ENCODE measurements around the gene RTEL1. TPM values are rescaled to one million over a fixed set of nuclear protein-coding genes. Genes with fewer than 3 reads are reported as not detected.
"Not testable (repeated sequence)": the region's sequence is repeated elsewhere in the genome, so short reads cannot be mapped to it uniquely, and the experiment has no call there.

The RTEL1 gene
- polyA plus RNA-seq (ENCODE audit: insufficient read depth in 1 of 5, insufficient read length in 5 of 5, low replicate concordance in 1 of 5) = 10 to 100 TPM; 18.9 to 23.2 (median 20.2) TPM
- long read RNA-seq, donor 1 = 0 reads
- long read RNA-seq, donor 2 = 0 reads
- long read RNA-seq, donor 3 = 0 reads
- long read RNA-seq, donor 4 = 0 reads
- long read RNA-seq, donor 5 = 0 reads
- long read RNA-seq, donor 6 = 0 reads
- long read RNA-seq, donor 7 = 0 reads
- long read RNA-seq, donor 8 = 0 reads

GRCh38 chr20:63657937-63658748 lies at the start of gene RTEL1:
RTEL1 (plus strand) TSS chr20:63658312; CDS start chr20:63659403, 1,091 bp downstream.
- DNase-seq = peak; percentile 94

GRCh38 chr20:63610581-63611435 lies 47.3 kb upstream of the RTEL1 start:
- no peak for DNase-seq

GRCh38 chr20:63611646-63612045 lies 46.5 kb upstream of the RTEL1 start:
- no peak for DNase-seq

- no peak for DNase-seq
Observed at GRCh38 chr20:63612276-63612931, 45.7 kb upstream of the RTEL1 start.

- DNase-seq = not testable (repeated sequence)
Observed at GRCh38 chr20:63613863-63614594, 44.1 kb upstream of the RTEL1 start.

- DNase-seq = no peak
Observed at GRCh38 chr20:63617092-63617875, 40.8 kb upstream of the RTEL1 start.

- DNase-seq = no peak
Observed at GRCh38 chr20:63617876-63618265, 40.2 kb upstream of the RTEL1 start.

GRCh38 chr20:63618291-63618980 lies 39.7 kb upstream of the RTEL1 start:
- DNase-seq = no peak

GRCh38 chr20:63619086-63619485 lies 39.0 kb upstream of the RTEL1 start:
- no peak for DNase-seq

GRCh38 chr20:63619505-63619904 lies 38.6 kb upstream of the RTEL1 start:
- DNase-seq = no peak

- no peak for DNase-seq
Observed at GRCh38 chr20:63620991-63621390, 37.1 kb upstream of the RTEL1 start.

GRCh38 chr20:63622096-63622495 lies 36.0 kb upstream of the RTEL1 start:
- no peak for DNase-seq

GRCh38 chr20:63622732-63623131 lies 35.4 kb upstream of the RTEL1 start:
- DNase-seq = no peak

- no peak for DNase-seq
Observed at GRCh38 chr20:63624486-63624885, 33.6 kb upstream of the RTEL1 start.

- peak; percentile 33 to 39 for DNase-seq
Observed at GRCh38 chr20:63625771-63626423, 32.2 kb upstream of the RTEL1 start.

- DNase-seq = peak; percentile 69 to 76
Observed at GRCh38 chr20:63626424-63627128, 31.5 kb upstream of the RTEL1 start, which contains the start of gene GMEB2. GMEB2 (minus strand) TSS chr20:63627101; CDS start chr20:63619397, 7,704 bp downstream.

- peak; percentile 93 to 94 for DNase-seq
Observed at GRCh38 chr20:63627129-63627750, 30.9 kb upstream of the RTEL1 start.

Measured in right lung (tissue), 10 donors.